ENCODE measurements around the gene PPIF. TPM values are rescaled to one million over a fixed set of nuclear protein-coding genes. Genes with fewer than 3 reads are reported as not detected.

Gene PPIF
- total and polyA plus RNA-seq, 2 donors (not counting 1 experiment from before 2014, with no cell fraction given), result 50.4 to 100 TPM

DNA sequence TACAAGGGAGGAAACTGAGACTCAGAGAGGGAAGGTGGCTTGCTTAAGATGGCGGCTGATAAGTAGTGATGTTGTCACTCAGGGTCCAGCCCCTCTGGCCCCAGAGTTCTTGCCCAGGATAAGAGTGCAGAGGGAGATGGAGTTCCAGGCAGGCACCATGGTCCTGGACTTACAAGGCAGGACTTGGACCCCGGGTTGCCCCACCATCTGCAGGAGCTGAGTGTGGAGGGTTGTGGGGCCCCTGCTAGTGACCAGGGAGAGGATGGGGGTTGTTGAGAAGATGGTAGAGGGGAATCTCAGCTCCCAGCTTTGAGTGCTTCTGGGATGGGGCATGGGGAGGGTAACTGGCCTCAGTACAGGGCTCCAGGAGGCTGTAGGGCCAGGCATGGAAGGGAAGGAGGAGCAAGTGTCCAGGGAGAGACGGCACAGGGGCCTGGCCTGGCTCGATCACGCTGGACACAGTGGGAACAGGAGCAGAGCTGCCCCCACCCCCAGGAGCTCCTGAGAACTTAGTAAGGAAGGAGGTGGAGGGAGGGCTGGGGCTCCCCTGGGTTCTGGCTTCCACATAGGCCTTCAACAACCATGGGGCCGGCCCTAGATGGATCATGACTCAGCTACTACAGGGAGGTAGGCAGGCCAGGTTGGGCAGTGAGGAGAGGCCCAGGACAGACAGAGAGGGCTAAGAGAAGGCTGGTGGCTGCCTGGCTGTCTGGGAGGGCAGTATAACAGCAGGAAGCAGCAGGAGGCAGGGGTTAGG lies 28.2 kb downstream of the PPIF start:
- Histone ChIP-seq H3K27ac (ENCODE audit: low read length in 2 of 2) (no peak overlapping the region), H3K4me3 (ENCODE audit: control extremely low read depth in 1 of 5, extremely low read depth in 1 of 5, insufficient read depth in 1 of 5, low read depth in 2 of 5, low read length in 4 of 5) (no peak overlapping the region), H3K4me2 (replicated peaks; ENCODE audit: low read depth, low read length, poor library complexity, severe bottlenecking) (no peak overlapping the region), H4K20me1 (ENCODE audit: control insufficient read depth, insufficient read depth, low read length, poor library complexity, severe bottlenecking) (no peaks in the 10 kb centered on the region), H3K9me3 (ENCODE audit: control extremely low read depth in 1 of 3, control insufficient read depth in 2 of 3, insufficient read depth in 1 of 3, low read length in 2 of 3) (peaks cover 2 to 5% (median 4%) of the 10 kb centered on the region in 3 donors), H3K9ac (ENCODE audit: low read length) (no peak overlapping the region), H3K36me3 (replicated peaks in 1 of 2; ENCODE audit: control extremely low read depth in 1 of 2, control insufficient read depth in 1 of 2, extremely low read depth in 1 of 2, insufficient read depth in 2 of 2, low read length in 1 of 2) (no peaks in the 10 kb centered on the region), H3K79me2 (ENCODE audit: control insufficient read depth, insufficient read depth, low read length) (no peaks in the 10 kb centered on the region), H2AFZ (ENCODE audit: insufficient read depth, low read depth, low read length, poor library complexity, severe bottlenecking) (no peak overlapping the region), H3K4me1 (ENCODE audit: control insufficient read depth in 2 of 2, insufficient read depth in 2 of 2, low read length in 2 of 2) (peaks cover 0 to 2% of the 10 kb centered on the region in 2 donors), H3K27me3 (replicated peaks in 1 of 4; ENCODE audit: control extremely low read depth in 1 of 4, control insufficient read depth in 3 of 4, insufficient read depth in 4 of 4, low read length in 3 of 4) (peaks cover 0 to 4% (median 0%) of the 10 kb centered on the region in 4 experiments)
- Mint-ChIP-seq H3K9me3 (ENCODE audit: insufficient read depth) (no peaks in the 10 kb centered on the region), H3K4me1 (peaks cover 5% of the 10 kb centered on the region), H3K27me3 (peaks cover 6% of the 10 kb centered on the region), H3K4me3 (no peak overlapping the region), H3K27ac (no peak overlapping the region)
- DNase-seq, result no peak
- ChIA-PET POLR2A (no interaction called here), CTCF (interaction anchor here (1.0 to 5.0 kb wide), 11 partner anchors 10 to 180 kb away, joined by 3 to 124 read pairs (median 5); no protein-coding TSS in a partner anchor)
- no peak for ATAC-seq (ENCODE audit: low read depth)
- WGBS (ENCODE audit: insufficient coverage), result 89% methylated on average over 4 of the region's 6 CpGs
- TF ChIP-seq EZH2 (IDR thresholded peaks at IDR 0.05; ENCODE audit: borderline replicate concordance, insufficient read depth, low read depth, low read length, poor library complexity, severe bottlenecking), result no peak
- TF ChIP-seq, protein P1, sequence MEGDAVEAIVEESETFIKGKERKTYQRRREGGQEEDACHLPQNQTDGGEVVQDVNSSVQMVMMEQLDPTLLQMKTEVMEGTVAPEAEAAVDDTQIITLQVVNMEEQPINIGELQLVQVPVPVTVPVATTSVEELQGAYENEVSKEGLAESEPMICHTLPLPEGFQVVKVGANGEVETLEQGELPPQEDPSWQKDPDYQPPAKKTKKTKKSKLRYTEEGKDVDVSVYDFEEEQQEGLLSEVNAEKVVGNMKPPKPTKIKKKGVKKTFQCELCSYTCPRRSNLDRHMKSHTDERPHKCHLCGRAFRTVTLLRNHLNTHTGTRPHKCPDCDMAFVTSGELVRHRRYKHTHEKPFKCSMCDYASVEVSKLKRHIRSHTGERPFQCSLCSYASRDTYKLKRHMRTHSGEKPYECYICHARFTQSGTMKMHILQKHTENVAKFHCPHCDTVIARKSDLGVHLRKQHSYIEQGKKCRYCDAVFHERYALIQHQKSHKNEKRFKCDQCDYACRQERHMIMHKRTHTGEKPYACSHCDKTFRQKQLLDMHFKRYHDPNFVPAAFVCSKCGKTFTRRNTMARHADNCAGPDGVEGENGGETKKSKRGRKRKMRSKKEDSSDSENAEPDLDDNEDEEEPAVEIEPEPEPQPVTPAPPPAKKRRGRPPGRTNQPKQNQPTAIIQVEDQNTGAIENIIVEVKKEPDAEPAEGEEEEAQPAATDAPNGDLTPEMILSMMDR (IDR thresholded peaks at IDR 0.05), result no peak
- intact Hi-C loops (cut with micrococcal nuclease), result loop anchor here (2.0 kb wide), 1 partner anchor 13 kb away; no protein-coding TSS in a partner anchor

DNA sequence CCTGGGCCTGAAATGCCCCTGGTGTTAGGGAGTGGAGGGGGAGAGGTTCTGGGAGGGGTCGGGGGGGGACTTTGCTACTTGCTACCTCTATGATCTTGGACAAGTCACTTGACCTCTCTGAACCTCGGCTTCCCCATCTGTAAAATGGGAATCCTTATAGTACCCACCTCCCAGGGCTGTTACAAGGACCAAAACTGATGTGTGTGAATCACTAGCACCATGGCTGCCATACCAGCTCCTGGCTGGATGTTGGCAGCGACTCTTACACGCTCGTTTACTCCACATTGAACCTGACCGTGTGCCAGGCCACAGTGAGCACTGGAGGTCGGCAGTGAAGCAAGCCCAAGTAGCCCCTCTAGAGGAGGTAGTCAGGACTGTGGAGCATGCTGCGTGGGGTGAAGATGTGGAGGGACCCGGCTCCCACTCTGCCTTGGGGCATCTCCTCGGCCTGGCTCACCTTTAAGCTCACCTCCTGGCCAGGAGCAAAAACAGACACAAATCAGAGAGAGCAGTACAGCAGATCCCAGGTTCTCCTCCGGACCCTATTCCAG lies 28.9 kb downstream of the PPIF start:
- Mint-ChIP-seq H3K4me1 (peaks cover 5% of the 10 kb centered on the region), H3K4me3 (no peak overlapping the region), H3K9me3 (ENCODE audit: insufficient read depth) (no peaks in the 10 kb centered on the region), H3K27ac (no peak overlapping the region), H3K27me3 (peaks cover 6% of the 10 kb centered on the region)
- no peak overlapping the region for H3K4me3 ChIP-seq (ENCODE audit: control extremely low read depth in 1 of 5, extremely low read depth in 1 of 5, insufficient read depth in 1 of 5, low read depth in 2 of 5, low read length in 4 of 5)
- WGBS (ENCODE audit: insufficient coverage), result 84% methylated on average over 11 of the region's 11 CpGs
- DNase-seq (no peak), ATAC-seq (ENCODE audit: low read depth) (no peak)
- H3K79me2 ChIP-seq (ENCODE audit: control insufficient read depth, insufficient read depth, low read length), result no peaks in the 10 kb centered on the region
- H3K27ac ChIP-seq (ENCODE audit: low read length in 2 of 2), result no peak overlapping the region
- peaks cover 0 to 4% (median 0%) of the 10 kb centered on the region in 4 experiments for H3K27me3 ChIP-seq (replicated peaks in 1 of 4; ENCODE audit: control extremely low read depth in 1 of 4, control insufficient read depth in 3 of 4, insufficient read depth in 4 of 4, low read length in 3 of 4)
- no peak overlapping the region for H3K9ac ChIP-seq (ENCODE audit: low read length)
- H3K9me3 ChIP-seq (ENCODE audit: control extremely low read depth in 1 of 3, control insufficient read depth in 2 of 3, insufficient read depth in 1 of 3, low read length in 2 of 3), result peaks cover 1 to 4% (median 4%) of the 10 kb centered on the region in 3 donors
- intact Hi-C loops (cut with micrococcal nuclease), result no loop called here
- H4K20me1 ChIP-seq (ENCODE audit: control insufficient read depth, insufficient read depth, low read length, poor library complexity, severe bottlenecking), result no peaks in the 10 kb centered on the region
- H3K36me3 ChIP-seq (replicated peaks in 1 of 2; ENCODE audit: control extremely low read depth in 1 of 2, control insufficient read depth in 1 of 2, extremely low read depth in 1 of 2, insufficient read depth in 2 of 2, low read length in 1 of 2), result no peaks in the 10 kb centered on the region
- peaks cover 0 to 2% of the 10 kb centered on the region in 2 donors for H3K4me1 ChIP-seq (ENCODE audit: control insufficient read depth in 2 of 2, insufficient read depth in 2 of 2, low read length in 2 of 2)
- CTCF ChIA-PET, result interaction anchor here (1.0 to 5.0 kb wide), 6 partner anchors 68 to 181 kb away, joined by 3 to 124 read pairs (median 4); no protein-coding TSS in a partner anchor
- no peak overlapping the region for H3K4me2 ChIP-seq (replicated peaks; ENCODE audit: low read depth, low read length, poor library complexity, severe bottlenecking)
- no peak overlapping the region for H2AFZ ChIP-seq (ENCODE audit: insufficient read depth, low read depth, low read length, poor library complexity, severe bottlenecking)
- POLR2A ChIA-PET, result no interaction called here
- no peak for TF ChIP-seq EZH2 (IDR thresholded peaks at IDR 0.05; ENCODE audit: borderline replicate concordance, insufficient read depth, low read depth, low read length, poor library complexity, severe bottlenecking)
